Fibroblast of skin of left biceps (primary cell): ENCODE data around the gene ZNF79.

Experiments used
- DNase-seq, 2 experiments: peaks; one replicate each; pipeline ENCODE4 v3.0.0-alpha.2; 2013; ENCODE audit warnings: low read depth in 2 of 2

The ZNF79 gene

GRCh38 chr9:127423934-127424675, at the start of gene ZNF79:
ZNF79 (plus strand) TSS chr9:127424382; CDS start chr9:127424788, 406 bp downstream.
- DNase-seq = peak; percentile 53 to 64

GRCh38 chr9:127380479-127380878, 43.7 kb upstream of the ZNF79 start:
- no peak for DNase-seq

DNA sequence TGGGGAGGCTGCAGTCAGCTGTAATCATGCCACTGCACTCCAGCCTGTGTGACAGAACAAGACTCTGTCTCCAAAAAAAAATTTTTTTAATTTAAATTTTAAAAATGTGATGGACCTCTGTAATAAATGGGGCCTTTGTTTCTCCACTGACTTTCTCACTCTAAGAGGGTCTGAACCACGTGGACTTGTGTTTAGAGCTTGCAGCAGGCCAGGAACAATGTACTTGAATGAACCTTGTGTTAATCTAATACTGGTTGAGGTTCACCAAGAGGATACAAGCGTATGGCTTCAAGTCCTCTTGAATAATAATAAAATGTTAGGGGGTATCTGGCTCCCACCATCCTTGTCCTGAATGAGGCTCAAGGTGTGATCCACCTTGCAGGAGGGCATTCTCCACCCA, 41.6 kb upstream of the ZNF79 start:
- DNase-seq = no peak

- DNase-seq = no peak
Observed at GRCh38 chr9:127384016-127384730, 40.0 kb upstream of the ZNF79 start.

GRCh38 chr9:127384901-127385300, 39.3 kb upstream of the ZNF79 start:
- no peak for DNase-seq

- no peak for DNase-seq
Observed at GRCh38 chr9:127386249-127386648, 37.9 kb upstream of the ZNF79 start.

DNA sequence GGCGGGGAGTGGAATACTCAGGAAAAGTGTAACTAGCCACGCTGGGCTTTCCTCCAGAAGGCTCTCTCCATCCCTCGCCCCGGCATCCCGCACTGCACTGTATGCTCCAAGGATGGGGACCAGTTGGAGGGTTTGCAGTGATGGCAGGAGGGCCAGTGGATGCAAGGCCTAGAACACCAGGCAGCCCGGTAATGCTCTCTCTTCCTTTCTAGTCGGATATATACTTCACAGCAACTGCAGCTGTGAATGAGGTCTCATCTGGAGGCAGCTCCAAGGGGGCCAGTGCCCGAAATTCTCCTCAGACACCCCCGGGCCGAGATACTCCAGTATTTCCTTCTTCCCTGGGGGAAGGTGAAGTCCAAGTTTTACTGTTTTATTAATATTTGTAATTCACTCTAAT, 37.2 kb upstream of the ZNF79 start:
- DNase-seq = no peak

GRCh38 chr9:127388037-127388855, 35.9 kb upstream of the ZNF79 start:
- DNase-seq = peak; percentile 93 to 94

DNA sequence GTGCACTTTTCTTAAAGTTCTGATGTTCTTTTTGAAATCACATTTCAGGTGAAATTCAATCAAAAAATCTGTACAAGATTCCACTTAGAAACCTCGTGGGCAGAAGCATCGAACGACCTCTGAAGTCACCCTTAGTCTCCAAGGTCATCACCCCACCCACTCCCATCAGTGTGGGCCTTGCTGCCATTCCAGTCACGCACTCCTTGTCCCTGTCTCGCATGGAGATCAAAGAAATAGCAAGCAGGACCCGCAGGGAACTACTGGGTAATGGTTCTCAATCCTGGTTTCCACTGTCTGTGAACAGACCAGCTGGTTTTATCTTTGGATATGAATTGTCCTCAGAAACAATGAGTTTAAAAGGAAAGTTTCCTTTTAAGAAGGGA, 35.3 kb upstream of the ZNF79 start:
- DNase-seq = no peak

DNA sequence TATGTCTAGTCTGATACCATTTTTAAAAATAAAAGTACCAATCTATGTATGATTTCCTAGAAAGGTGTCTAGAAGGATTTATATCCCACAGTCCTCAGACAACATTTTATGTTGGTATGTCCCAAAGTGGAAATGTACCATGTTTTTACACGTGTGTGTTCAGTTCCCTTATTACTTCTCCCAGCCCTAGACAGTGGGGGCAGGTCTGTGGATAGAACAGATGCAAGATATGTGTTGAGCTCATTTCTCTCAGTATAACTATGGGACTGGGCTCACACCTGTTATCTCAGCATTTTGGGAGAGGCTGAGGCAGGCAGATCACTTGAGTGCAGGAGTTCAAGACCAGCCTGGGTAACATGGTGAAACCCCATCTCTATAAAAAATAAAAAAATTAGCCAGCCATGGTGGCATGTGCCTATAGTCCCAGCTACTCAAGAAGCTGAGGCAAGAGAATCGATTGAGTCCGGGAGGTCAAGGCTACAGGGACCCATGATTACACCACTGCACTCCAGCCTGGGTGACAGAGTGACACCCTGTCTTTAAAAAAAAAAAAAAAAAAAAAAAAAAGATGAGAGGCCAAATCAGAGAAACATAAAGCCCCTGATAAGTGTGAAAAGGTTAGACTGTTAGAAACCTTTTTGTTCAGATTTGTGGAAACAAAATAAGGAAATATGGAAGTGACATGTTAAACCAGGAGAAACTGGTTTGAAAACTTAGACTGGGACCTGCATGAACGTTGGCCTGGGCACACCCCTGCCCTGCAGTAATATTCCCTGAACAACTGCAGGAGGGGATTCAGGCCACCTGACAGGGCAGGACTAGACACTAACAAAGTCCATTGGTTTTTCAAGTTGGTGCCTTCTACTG, 34.6 kb upstream of the ZNF79 start:
- DNase-seq = no peak

GRCh38 chr9:127390248-127390545, 34.0 kb upstream of the ZNF79 start:
- no peak for DNase-seq

GRCh38 chr9:127390563-127390962, 33.6 kb upstream of the ZNF79 start:
- DNase-seq = no peak

GRCh38 chr9:127392166-127392565, 32.0 kb upstream of the ZNF79 start:
- no peak for DNase-seq

- no peak for DNase-seq
Observed at GRCh38 chr9:127392976-127393375, 31.2 kb upstream of the ZNF79 start.

DNA sequence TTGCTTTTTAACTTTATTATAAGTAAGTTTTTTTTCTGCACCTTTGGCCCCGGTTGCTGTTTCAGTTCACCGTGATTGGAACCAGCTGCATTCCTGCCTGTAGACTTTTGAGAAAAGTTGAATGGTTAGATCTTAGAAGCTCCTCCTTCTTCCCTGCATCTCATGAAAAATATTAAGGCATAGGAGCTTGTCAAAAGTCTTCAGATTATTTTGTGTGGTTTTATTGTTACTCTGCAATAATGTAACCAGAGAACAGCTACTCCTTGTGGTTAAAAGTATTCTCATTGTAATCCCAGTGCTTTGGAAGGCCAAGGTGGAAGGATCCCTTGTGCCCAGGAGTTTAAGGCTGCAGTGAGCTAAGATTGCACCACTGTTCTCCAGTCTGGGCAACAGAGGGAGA, 30.5 kb upstream of the ZNF79 start:
- no peak for DNase-seq

GRCh38 chr9:127395497-127396252, 28.5 kb upstream of the ZNF79 start:
- no peak for DNase-seq

DNA sequence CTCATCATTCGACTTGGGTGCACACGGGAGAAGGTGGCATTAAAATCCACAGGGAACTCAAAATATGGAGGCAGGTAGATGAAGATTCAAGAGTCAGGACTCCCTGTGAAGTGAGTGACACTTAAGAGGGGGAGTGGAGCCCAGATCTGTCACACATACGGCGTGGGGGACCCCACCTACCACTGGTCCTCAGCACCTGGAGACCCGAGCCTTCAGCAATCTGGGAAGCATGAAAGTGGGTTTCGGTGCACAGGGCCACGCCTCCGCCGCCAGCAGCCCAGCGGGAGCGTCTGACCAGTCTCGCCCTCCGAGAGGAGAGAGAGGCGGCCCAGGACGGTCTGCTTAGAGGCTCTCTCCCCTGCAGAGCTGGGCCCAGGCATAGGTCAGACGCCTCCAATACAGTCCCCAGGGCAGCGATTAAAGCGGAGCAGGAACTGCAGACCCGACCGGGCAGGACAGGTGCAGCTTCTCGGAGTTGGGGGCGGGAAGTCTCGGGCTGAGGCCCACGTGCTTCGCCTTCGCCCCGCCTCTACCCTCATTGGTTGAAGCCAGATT, 27.9 kb upstream of the ZNF79 start:
- DNase-seq = no peak

DNA sequence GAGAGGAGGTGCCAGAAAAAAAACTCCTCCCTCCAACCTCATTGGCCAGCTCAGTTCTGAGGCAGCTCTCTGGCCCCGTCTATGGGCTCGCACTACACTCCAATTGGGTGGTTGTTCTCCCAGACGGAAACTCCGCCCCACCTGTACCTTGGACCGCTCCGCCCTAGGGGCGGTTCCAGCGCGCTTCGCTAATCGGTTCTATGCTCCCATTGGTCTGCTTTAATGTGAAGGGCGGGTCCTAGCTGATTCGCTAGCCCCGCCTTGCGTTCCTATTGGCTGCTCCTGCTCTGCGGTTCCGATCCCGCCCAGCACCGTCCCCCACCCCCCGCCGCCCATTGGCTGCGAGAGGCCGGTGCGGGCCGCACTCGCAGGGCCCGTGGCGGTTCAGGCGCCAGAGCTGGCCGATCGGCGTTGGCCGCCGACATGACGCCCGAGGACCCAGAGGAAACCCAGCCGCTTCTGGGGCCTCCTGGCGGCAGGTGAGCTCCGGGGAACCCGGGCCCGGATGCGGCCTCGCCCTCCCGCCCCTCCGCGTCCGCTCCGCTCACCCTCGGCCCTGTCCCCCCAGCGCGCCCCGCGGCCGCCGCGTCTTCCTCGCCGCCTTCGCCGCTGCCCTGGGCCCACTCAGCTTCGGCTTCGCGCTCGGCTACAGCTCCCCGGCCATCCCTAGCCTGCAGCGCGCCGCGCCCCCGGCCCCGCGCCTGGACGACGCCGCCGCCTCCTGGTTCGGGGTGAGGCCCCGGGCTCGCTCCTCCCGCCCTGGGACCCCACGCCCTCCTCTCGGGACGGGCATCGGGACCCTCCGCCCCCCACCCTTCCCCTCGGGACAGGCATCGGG, 27.2 kb upstream of the ZNF79 start, which contains the start of gene SLC2A8:
Gene SLC2A8, plus strand, starts transcription at position 362 of the 838 bp plus-strand sequence. Its CDS starts 62 bp downstream, at position 424.
- peak; percentile 92 to 93 for DNase-seq

DNA sequence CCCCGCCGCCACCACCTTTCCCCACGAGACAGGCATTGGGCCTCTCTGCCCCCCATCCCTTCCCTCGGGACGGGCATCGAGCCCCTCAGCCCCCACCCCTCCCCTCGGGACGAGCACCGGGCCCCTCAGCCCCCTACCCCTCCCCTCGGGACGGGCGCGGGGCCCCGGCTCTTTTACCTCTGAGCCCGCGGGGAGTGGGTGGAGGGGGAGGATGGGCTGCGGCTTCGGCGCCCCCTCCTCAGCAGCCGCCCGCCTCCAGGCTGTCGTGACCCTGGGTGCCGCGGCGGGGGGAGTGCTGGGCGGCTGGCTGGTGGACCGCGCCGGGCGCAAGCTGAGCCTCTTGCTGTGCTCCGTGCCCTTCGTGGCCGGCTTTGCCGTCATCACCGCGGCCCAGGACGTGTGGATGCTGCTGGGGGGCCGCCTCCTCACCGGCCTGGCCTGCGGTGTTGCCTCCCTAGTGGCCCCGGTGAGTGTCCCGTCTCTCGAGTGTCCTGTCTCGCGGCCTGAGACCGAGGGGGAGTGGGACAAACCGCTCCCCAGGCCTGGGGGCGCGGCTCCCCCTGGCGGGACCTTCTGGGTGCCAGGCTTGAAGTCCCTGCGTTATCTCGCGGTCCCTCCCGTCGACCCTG, 26.4 kb upstream of the ZNF79 start:
- no peak for DNase-seq
